PC-9 (cell line): ENCODE measurements around the gene CPS1.

Source experiments
- EZH2 ChIP-seq: fragments of 200-600 bp; sonication (generic); IDR thresholded peaks from 2 replicates; pipeline ENCODE4 v1.8.0; 2017; ENCODE audit warnings: antibody characterized with exemption, low read depth
- TF ChIP-seq, protein P1 (sequence below): fragments of 200-600 bp; sonication (generic); conservative IDR thresholded peaks from 2 replicates; pipeline ENCODE4 v1.6.1; 2017; ENCODE audit warnings: mixed run types, antibody characterized with exemption, mild to moderate bottlenecking, moderate library complexity

DNA sequence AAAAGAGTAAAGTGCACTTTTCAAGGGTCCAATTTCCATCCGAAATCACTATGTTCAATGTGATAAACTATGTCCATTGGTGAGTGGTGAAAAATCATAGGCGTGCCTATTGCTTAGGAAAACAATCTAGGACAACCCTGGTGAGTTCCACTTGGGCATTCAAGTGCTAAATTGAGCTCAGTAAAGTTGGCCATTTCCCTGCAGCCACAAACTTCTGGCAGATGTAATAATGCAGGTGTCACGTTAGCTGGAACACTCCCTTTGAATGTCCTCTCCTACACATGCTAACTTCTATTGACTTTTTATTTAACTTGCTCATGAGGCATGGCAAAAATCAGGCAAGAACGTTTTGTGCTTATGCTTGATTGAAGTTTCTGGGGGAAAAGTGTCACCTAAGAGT lies 67.1 kb downstream of the CPS1 start:
- TF ChIP-seq, protein P1, sequence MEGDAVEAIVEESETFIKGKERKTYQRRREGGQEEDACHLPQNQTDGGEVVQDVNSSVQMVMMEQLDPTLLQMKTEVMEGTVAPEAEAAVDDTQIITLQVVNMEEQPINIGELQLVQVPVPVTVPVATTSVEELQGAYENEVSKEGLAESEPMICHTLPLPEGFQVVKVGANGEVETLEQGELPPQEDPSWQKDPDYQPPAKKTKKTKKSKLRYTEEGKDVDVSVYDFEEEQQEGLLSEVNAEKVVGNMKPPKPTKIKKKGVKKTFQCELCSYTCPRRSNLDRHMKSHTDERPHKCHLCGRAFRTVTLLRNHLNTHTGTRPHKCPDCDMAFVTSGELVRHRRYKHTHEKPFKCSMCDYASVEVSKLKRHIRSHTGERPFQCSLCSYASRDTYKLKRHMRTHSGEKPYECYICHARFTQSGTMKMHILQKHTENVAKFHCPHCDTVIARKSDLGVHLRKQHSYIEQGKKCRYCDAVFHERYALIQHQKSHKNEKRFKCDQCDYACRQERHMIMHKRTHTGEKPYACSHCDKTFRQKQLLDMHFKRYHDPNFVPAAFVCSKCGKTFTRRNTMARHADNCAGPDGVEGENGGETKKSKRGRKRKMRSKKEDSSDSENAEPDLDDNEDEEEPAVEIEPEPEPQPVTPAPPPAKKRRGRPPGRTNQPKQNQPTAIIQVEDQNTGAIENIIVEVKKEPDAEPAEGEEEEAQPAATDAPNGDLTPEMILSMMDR, result no peak
- no peak for TF ChIP-seq EZH2
